ENCODE data around the gene RASGRF1. TPM values are rescaled to one million over a fixed set of nuclear protein-coding genes. Genes with fewer than 3 reads are reported as not detected.

RASGRF1 gene
- total and polyA plus RNA-seq, 2 experiments from 2014 or later = 0.06 TPM; not detected in 1

- Histone ChIP-seq H3K9me3 (ENCODE audit: low read depth) (no peaks in the 10 kb centered on the region), H3K27me3 (peaks cover 53% of the 10 kb centered on the region), H3K4me3 (no peak overlapping the region), H3K4me1 (ENCODE audit: low read depth) (no peaks in the 10 kb centered on the region), H3K27ac (no peak overlapping the region), H3K36me3 (no peaks in the 10 kb centered on the region)
- no peak for DNase-seq (ENCODE audit: low read depth in 1 of 2, low spot score in 1 of 2)
- TF ChIP-seq CTCF (IDR thresholded peaks at IDR 0.05; ENCODE audit: low read depth, low read length) = no peak
Observed at GRCh38 chr15:79083154-79083553, 7.4 kb downstream of the RASGRF1 start.

- H3K4me3 ChIP-seq = no peak overlapping the region
- H3K27me3 ChIP-seq = peaks cover 49% of the 10 kb centered on the region
- H3K36me3 ChIP-seq = no peaks in the 10 kb centered on the region
- no peaks in the 10 kb centered on the region for H3K9me3 ChIP-seq (ENCODE audit: low read depth)
- no peak for TF ChIP-seq CTCF (IDR thresholded peaks at IDR 0.05; ENCODE audit: low read depth, low read length)
- DNase-seq (ENCODE audit: low read depth in 1 of 2, low spot score in 1 of 2) = no peak
- no peaks in the 10 kb centered on the region for H3K4me1 ChIP-seq (ENCODE audit: low read depth)
- no peak overlapping the region for H3K27ac ChIP-seq
Observed at GRCh38 chr15:79082363-79083070, 8.1 kb downstream of the RASGRF1 start.

GRCh38 chr15:79078763-79079410, 11.7 kb downstream of the RASGRF1 start:
- Histone ChIP-seq H3K27ac (no peak overlapping the region), H3K4me3 (no peak overlapping the region), H3K4me1 (ENCODE audit: low read depth) (no peaks in the 10 kb centered on the region), H3K9me3 (ENCODE audit: low read depth) (no peaks in the 10 kb centered on the region), H3K27me3 (peaks cover 14% of the 10 kb centered on the region), H3K36me3 (no peaks in the 10 kb centered on the region)
- DNase-seq (ENCODE audit: low read depth in 1 of 2, low spot score in 1 of 2) = no peak
- no peak for TF ChIP-seq CTCF (IDR thresholded peaks at IDR 0.05; ENCODE audit: low read depth, low read length)

GRCh38 chr15:79078003-79078402, 12.6 kb downstream of the RASGRF1 start:
- H3K27me3 ChIP-seq = peaks cover 6% of the 10 kb centered on the region
- no peaks in the 10 kb centered on the region for H3K4me1 ChIP-seq (ENCODE audit: low read depth)
- no peak for TF ChIP-seq CTCF (IDR thresholded peaks at IDR 0.05; ENCODE audit: low read depth, low read length)
- H3K27ac ChIP-seq = no peak overlapping the region
- no peaks in the 10 kb centered on the region for H3K36me3 ChIP-seq
- H3K4me3 ChIP-seq = no peak overlapping the region
- no peaks in the 10 kb centered on the region for H3K9me3 ChIP-seq (ENCODE audit: low read depth)
- DNase-seq (ENCODE audit: low read depth in 1 of 2, low spot score in 1 of 2) = no peak

GRCh38 chr15:79076661-79077060, 13.9 kb downstream of the RASGRF1 start:
- Histone ChIP-seq H3K4me3 (no peak overlapping the region), H3K36me3 (no peaks in the 10 kb centered on the region), H3K4me1 (ENCODE audit: low read depth) (no peaks in the 10 kb centered on the region), H3K9me3 (ENCODE audit: low read depth) (no peaks in the 10 kb centered on the region), H3K27ac (no peak overlapping the region), H3K27me3 (peaks cover 3% of the 10 kb centered on the region)
- TF ChIP-seq CTCF (IDR thresholded peaks at IDR 0.05; ENCODE audit: low read depth, low read length) = no peak
- no peak for DNase-seq (ENCODE audit: low read depth in 1 of 2, low spot score in 1 of 2)
